ENCODE data around the gene AGPAT3.

DNA sequence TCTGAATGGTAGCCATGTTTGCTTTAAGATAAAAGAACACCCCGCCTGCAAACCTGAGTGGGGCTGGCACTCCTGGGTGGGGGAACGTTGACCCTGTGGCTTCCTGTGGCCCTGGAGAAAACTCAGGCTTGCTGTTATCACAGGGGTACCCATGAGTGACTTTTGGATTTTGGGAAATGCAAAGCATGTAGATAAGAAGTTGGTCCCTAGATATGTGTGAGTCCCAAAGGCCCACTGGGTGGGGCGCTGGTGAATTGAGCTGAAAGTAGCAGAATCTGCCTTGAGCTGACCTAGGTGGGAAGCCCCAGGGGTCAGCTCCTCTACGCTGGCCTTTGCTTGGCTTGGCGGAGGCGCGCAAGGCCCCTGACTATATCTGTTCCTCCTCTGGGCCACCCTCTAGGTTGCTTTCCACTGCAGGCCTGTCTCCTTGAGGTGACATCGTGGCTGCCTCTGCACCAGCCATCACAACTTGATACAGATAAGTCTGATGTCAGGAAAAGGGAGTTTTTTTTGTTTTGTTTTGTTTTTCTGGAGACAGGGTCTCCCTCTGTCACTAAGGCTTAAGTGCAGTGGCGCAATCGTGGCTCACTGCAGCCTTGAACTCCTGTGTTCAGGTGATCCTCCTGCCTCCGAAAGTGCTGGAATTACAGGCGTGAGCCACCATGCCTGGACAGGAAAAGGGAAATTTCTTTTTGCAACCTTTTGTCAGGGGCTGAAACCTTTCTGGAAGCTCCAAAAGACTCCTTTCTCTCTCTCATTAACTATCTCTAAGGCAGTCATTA is 72.2 kb downstream of the AGPAT3 start:
- TF ChIP-seq, protein P1, sequence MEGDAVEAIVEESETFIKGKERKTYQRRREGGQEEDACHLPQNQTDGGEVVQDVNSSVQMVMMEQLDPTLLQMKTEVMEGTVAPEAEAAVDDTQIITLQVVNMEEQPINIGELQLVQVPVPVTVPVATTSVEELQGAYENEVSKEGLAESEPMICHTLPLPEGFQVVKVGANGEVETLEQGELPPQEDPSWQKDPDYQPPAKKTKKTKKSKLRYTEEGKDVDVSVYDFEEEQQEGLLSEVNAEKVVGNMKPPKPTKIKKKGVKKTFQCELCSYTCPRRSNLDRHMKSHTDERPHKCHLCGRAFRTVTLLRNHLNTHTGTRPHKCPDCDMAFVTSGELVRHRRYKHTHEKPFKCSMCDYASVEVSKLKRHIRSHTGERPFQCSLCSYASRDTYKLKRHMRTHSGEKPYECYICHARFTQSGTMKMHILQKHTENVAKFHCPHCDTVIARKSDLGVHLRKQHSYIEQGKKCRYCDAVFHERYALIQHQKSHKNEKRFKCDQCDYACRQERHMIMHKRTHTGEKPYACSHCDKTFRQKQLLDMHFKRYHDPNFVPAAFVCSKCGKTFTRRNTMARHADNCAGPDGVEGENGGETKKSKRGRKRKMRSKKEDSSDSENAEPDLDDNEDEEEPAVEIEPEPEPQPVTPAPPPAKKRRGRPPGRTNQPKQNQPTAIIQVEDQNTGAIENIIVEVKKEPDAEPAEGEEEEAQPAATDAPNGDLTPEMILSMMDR (IDR thresholded peaks at IDR 0.05) = no peak
- no peak for TF ChIP-seq POLR2AphosphoS5 (IDR thresholded peaks at IDR 0.05)
- no peak for TF ChIP-seq POLR2A (IDR thresholded peaks at IDR 0.05)

Measured in prostate gland (tissue), 2 donors.